H9 (cell line): ENCODE results near the gene RNASEL. TPM values are rescaled to one million over a fixed set of nuclear protein-coding genes. Genes with fewer than 3 reads are reported as not detected.

Experiments used
- DNase-seq: peaks from one replicate; pipeline ENCODE4 v3.0.0-alpha.2; 2017
- H2AFZ ChIP-seq: one replicate; pipeline ENCODE4 v1.6.1; 2013; ENCODE audit warnings: mild to moderate bottlenecking, low read length, control low read depth, moderate library complexity
- H2AK5ac ChIP-seq: 2 replicates; pipeline ENCODE4 v1.6.1; 2013; ENCODE audit warnings: low read length, control low read depth, mixed read lengths; ENCODE audit not compliant: insufficient read length
- H2BK120ac ChIP-seq: one replicate; pipeline ENCODE4 v1.6.1; 2013; ENCODE audit warnings: low read depth, mild to moderate bottlenecking, low read length, control low read depth, inconsistent platforms; ENCODE audit not compliant: poor library complexity, severe bottlenecking
- H2BK12ac ChIP-seq: 2 replicates; pipeline ENCODE4 v1.6.1; 2013; ENCODE audit warnings: low read length, control low read depth, mixed read lengths, low read depth; ENCODE audit not compliant: insufficient read length
- H2BK15ac ChIP-seq: 2 replicates; pipeline ENCODE4 v1.6.1; 2013; ENCODE audit warnings: low read depth, low read length, control low read depth
- H2BK20ac ChIP-seq: one replicate; pipeline ENCODE4 v1.6.1; 2013; ENCODE audit warnings: low read depth, mild to moderate bottlenecking, low read length, control low read depth, inconsistent platforms; ENCODE audit not compliant: poor library complexity, severe bottlenecking
- H2BK5ac ChIP-seq: 2 replicates; pipeline ENCODE4 v1.6.1; 2013; ENCODE audit warnings: low read length, control low read depth, mixed read lengths; ENCODE audit not compliant: insufficient read length
- H3K14ac ChIP-seq: 2 replicates; pipeline ENCODE4 v1.6.1; 2013; ENCODE audit warnings: low read length, control low read depth; ENCODE audit not compliant: insufficient read depth
- H3K18ac ChIP-seq: 2 replicates; pipeline ENCODE4 v1.6.1; 2013; ENCODE audit warnings: low read depth, mild to moderate bottlenecking, mixed read lengths, low read length, control low read depth; ENCODE audit not compliant: insufficient read length
- H3K23ac ChIP-seq: 2 replicates; pipeline ENCODE4 v1.6.1; 2013; ENCODE audit warnings: low read length, control low read depth, mixed read lengths, low read depth; ENCODE audit not compliant: insufficient read length
- H3K23me2 ChIP-seq: 2 replicates; pipeline ENCODE4 v1.6.1; 2013; ENCODE audit warnings: low read depth, mild to moderate bottlenecking, mixed read lengths, low read length, control low read depth; ENCODE audit not compliant: insufficient read length, poor library complexity, severe bottlenecking
- H3K27ac ChIP-seq: 2 replicates; pipeline ENCODE4 v1.5.1; 2013; ENCODE audit warnings: low read length, control low read depth, mixed read lengths, low read depth; ENCODE audit not compliant: insufficient read length
- H3K27me3 ChIP-seq: 2 replicates; pipeline ENCODE4 v1.6.1; 2013; ENCODE audit warnings: low read length, control low read depth, inconsistent platforms; ENCODE audit not compliant: insufficient read depth
- H3K4ac ChIP-seq: 2 replicates; pipeline ENCODE4 v1.6.1; 2013; ENCODE audit warnings: low read depth, mild to moderate bottlenecking, control low read depth, inconsistent platforms, low read length, moderate library complexity
- H3K4me1 ChIP-seq: 2 replicates; pipeline ENCODE4 v1.6.1; 2013; ENCODE audit warnings: low read length, control low read depth, inconsistent platforms; ENCODE audit not compliant: insufficient read depth
- H3K4me2 ChIP-seq: 2 replicates; pipeline ENCODE4 v1.6.1; 2013; ENCODE audit warnings: low read length, control low read depth, mixed read lengths; ENCODE audit not compliant: insufficient read length, insufficient read depth
- H3K56ac ChIP-seq: 2 replicates; pipeline ENCODE4 v1.6.1; 2013; ENCODE audit warnings: low read depth, mild to moderate bottlenecking, mixed read lengths, low read length, control low read depth; ENCODE audit not compliant: insufficient read length
- H3K79me1 ChIP-seq: 2 replicates; pipeline ENCODE4 v1.6.1; 2013; ENCODE audit warnings: low read depth, mild to moderate bottlenecking, moderate library complexity, low read length, control low read depth, inconsistent platforms; ENCODE audit not compliant: insufficient read depth, poor library complexity, severe bottlenecking
- H3K79me2 ChIP-seq: 2 replicates; pipeline ENCODE4 v1.6.1; 2013; ENCODE audit warnings: low read length, control low read depth, inconsistent platforms; ENCODE audit not compliant: insufficient read depth
- H3K9ac ChIP-seq: 2 replicates; pipeline ENCODE4 v1.6.1; 2013; ENCODE audit warnings: low read length, control low read depth, mixed read lengths; ENCODE audit not compliant: insufficient read length; ENCODE audit errors: extremely low read depth
- H3K9me3 ChIP-seq: one replicate; pipeline ENCODE4 v1.6.1; 2013; ENCODE audit warnings: low read depth, low read length, inconsistent platforms; ENCODE audit not compliant: control insufficient read depth
- H3T11ph ChIP-seq: one replicate; pipeline ENCODE4 v1.6.1; 2013; ENCODE audit warnings: mild to moderate bottlenecking, low read length, control low read depth, inconsistent platforms
- H4K20me1 ChIP-seq: one replicate; pipeline ENCODE4 v1.6.1; 2013; ENCODE audit not compliant: control insufficient read depth, insufficient read length, insufficient read depth
- H4K5ac ChIP-seq: 2 replicates; pipeline ENCODE4 v1.6.1; 2013; ENCODE audit warnings: low read depth, mild to moderate bottlenecking, mixed read lengths, low read length, control low read depth; ENCODE audit not compliant: insufficient read length
- H4K8ac ChIP-seq: replicated peaks from 2 replicates; pipeline ENCODE4 v1.6.1; 2013; ENCODE audit warnings: low read length, control low read depth, mixed read lengths, low read depth; ENCODE audit not compliant: insufficient read length
- H4K91ac ChIP-seq: 2 replicates; pipeline ENCODE4 v1.6.1; 2013; ENCODE audit warnings: low read depth, mild to moderate bottlenecking, moderate library complexity, mixed read lengths, low read length, control low read depth; ENCODE audit not compliant: insufficient read length
- H3K27ac Mint-ChIP-seq, 3 experiments: 2 replicates in 2 of 3; 3 replicates in 1 of 3; pipeline ENCODE4 v1.8.0; 2020 to 2021; ENCODE audit warnings: mixed read lengths in 3 of 3, mild to moderate bottlenecking in 1 of 3, moderate library complexity in 1 of 3
- H3K27me3 Mint-ChIP-seq: 2 replicates; pipeline ENCODE4 v1.8.0; 2021; ENCODE audit warnings: low read depth, mild to moderate bottlenecking, moderate library complexity, mixed read lengths
- H3K36me3 Mint-ChIP-seq, 3 experiments: 2 replicates in 2 of 3; 3 replicates in 1 of 3; pipeline ENCODE4 v1.8.0; 2020 to 2021; ENCODE audit warnings: low read depth in 3 of 3, mixed read lengths in 3 of 3; ENCODE audit not compliant: insufficient read depth in 1 of 3
- H3K4me1 Mint-ChIP-seq, 2 experiments: 2 replicates each; pipeline ENCODE4 v1.8.0; 2020; ENCODE audit warnings: mixed read lengths in 2 of 2
- H3K4me3 Mint-ChIP-seq, 2 experiments: 2 replicates in 1 of 2; 3 replicates in 1 of 2; pipeline ENCODE4 v1.8.0; 2020 to 2021; ENCODE audit warnings: mild to moderate bottlenecking in 2 of 2, mixed read lengths in 2 of 2, moderate library complexity in 1 of 2
- H3K9me3 Mint-ChIP-seq, 2 experiments: 2 replicates in 1 of 2; 3 replicates in 1 of 2; pipeline ENCODE4 v1.8.0; 2020; ENCODE audit warnings: mild to moderate bottlenecking in 2 of 2, mixed read lengths in 2 of 2, moderate library complexity in 1 of 2
- WGBS: extraction: QIAGEN DNeasy Blood & Tissue Kit; methylation state at CpG from one replicate; pipeline ENCODE4 v1.1.7; 2013; ENCODE audit warnings: missing lambda C conversion rate, low lambda C conversion rate, mixed read lengths; ENCODE audit not compliant: insufficient read length; ENCODE audit errors: extremely low coverage; 5-methylcytosine and 5-hydroxymethylcytosine counted together
- total RNA-seq: library from RNA; stranded (reverse); gene quantifications from 2 replicates; pipeline ENCODE4 v1.2.1, GENCODE V29; 2021
- TF ChIP-seq, protein P1 (sequence below): fragments of 200-600 bp; sonication (generic); conservative IDR thresholded peaks from 3 replicates; pipeline ENCODE4 v1.8.0; 2021; ENCODE audit warnings: antibody characterized with exemption, mild to moderate bottlenecking

RNASEL gene
- total RNA-seq, 1 experiment from 2014 or later: 0.63 TPM

DNA sequence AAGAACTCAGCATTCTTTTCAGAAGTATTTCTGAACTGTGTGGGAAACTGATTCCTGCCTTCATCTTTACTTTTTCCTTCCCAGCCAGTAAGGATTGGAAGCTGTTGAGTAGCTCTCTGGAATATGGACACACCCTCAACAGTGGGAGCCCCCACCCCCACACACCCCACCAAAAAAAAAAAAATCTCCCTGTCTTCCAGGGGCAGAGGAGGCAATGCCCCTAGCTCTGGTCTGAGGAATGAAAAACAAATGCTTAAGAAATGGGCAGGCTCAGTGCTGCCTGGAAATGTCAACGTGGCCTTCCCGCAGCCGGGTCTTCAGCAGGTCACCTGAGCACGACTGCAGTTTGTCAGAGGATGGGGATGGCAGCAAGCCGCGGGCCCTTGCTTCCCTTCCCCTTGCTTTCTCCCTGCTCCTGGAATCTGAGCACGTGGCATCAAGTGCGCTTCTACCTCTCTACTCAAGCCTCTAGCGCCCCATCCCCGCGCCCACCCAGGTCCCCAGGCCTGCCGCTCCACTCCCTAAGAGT, 14.7 kb upstream of the RNASEL start:
- Histone ChIP-seq H3T11ph (no peak overlapping the region), H2AK5ac (no peak overlapping the region), H3K27me3 (peaks cover 9% of the 10 kb centered on the region; the same call in 1 of the 2 replicates), H4K8ac (no peak overlapping the region), H3K18ac (peak overlapping the region; percentile 8), H2AFZ (no peak overlapping the region), H3K9ac (no peak overlapping the region), H2BK12ac (no peak overlapping the region), H3K23me2 (peaks cover 3% of the 10 kb centered on the region), H2BK15ac (no peak overlapping the region), H2BK5ac (no peak overlapping the region), H3K23ac (no peak overlapping the region), H4K5ac (no peak overlapping the region), H3K4ac (no peak overlapping the region), H2BK20ac (no peak overlapping the region), H3K79me2 (0 out of 2 replicates have a peak, but pooled peaks cover 2% of the 10 kb centered on the region), H3K79me1 (no peaks in the 10 kb centered on the region), H3K4me2 (peak overlapping the region; percentile 69), H3K9me3 (no peaks in the 10 kb centered on the region), H3K56ac (no peak overlapping the region), H3K14ac (0 out of 2 replicates have a peak overlapping the region, but pooled peaks have one; percentile 56), H3K4me1 (peaks cover 2% of the 10 kb centered on the region), H4K91ac (no peak overlapping the region), H4K20me1 (no peaks in the 10 kb centered on the region), H2BK120ac (no peak overlapping the region), H3K27ac (no peak overlapping the region)
- WGBS: no CpG with 5 or more reads among the region's 12 CpGs
- Mint-ChIP-seq H3K27ac (no peak overlapping the region; a peak in 1 of 7 replicates), H3K4me1 (peaks cover 8 to 15% of the 10 kb centered on the region in 2 experiments), H3K27me3 (peaks cover 35% of the 10 kb centered on the region), H3K4me3 (peak overlapping the region in 1 of 2 experiments; percentile 57; a peak in 3 of 5 replicates), H3K9me3 (peaks cover 0 to 2% of the 10 kb centered on the region in 2 experiments; a peak in 1 of 5 replicates), H3K36me3 (peaks cover 0 to 8% (median 2%) of the 10 kb centered on the region in 3 experiments; a peak in 5 of 7 replicates)
- TF ChIP-seq, protein P1, sequence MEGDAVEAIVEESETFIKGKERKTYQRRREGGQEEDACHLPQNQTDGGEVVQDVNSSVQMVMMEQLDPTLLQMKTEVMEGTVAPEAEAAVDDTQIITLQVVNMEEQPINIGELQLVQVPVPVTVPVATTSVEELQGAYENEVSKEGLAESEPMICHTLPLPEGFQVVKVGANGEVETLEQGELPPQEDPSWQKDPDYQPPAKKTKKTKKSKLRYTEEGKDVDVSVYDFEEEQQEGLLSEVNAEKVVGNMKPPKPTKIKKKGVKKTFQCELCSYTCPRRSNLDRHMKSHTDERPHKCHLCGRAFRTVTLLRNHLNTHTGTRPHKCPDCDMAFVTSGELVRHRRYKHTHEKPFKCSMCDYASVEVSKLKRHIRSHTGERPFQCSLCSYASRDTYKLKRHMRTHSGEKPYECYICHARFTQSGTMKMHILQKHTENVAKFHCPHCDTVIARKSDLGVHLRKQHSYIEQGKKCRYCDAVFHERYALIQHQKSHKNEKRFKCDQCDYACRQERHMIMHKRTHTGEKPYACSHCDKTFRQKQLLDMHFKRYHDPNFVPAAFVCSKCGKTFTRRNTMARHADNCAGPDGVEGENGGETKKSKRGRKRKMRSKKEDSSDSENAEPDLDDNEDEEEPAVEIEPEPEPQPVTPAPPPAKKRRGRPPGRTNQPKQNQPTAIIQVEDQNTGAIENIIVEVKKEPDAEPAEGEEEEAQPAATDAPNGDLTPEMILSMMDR: no peak
- DNase-seq: no peak
